ENCODE data around the gene SUPT6H.

DNA sequence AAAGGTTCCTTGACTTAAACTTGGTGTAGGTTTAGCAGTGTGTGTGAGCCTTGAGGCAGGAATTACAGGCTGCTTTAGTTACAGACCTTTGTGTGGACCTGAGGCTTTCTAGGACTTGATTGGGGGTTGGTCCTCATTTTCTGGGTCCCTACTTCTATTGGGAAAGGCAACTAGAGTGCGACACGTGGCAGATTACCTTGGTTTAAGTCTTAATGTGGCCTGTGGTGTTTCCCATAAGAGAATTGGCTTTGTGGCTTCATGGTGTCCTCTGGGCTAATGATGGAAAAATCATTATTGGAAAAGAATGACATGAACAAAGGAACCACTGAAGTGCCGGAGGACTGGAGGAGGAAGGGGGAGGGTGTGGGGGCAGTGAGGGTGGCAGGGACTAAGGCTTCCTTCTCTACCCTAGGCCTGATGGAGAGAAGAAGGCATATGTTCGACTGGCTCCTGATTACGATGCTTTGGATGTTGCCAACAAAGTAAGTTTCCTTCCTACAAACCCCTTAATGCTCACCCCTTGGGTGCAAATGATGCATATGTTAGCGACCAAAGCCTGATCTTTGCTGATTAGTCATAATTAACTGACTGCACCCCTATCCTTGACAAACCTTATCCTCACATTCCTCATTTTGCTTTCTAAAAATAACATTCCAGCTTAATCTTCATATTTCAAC, 61.3 kb downstream of the SUPT6H start:
- TF ChIP-seq, protein P1, sequence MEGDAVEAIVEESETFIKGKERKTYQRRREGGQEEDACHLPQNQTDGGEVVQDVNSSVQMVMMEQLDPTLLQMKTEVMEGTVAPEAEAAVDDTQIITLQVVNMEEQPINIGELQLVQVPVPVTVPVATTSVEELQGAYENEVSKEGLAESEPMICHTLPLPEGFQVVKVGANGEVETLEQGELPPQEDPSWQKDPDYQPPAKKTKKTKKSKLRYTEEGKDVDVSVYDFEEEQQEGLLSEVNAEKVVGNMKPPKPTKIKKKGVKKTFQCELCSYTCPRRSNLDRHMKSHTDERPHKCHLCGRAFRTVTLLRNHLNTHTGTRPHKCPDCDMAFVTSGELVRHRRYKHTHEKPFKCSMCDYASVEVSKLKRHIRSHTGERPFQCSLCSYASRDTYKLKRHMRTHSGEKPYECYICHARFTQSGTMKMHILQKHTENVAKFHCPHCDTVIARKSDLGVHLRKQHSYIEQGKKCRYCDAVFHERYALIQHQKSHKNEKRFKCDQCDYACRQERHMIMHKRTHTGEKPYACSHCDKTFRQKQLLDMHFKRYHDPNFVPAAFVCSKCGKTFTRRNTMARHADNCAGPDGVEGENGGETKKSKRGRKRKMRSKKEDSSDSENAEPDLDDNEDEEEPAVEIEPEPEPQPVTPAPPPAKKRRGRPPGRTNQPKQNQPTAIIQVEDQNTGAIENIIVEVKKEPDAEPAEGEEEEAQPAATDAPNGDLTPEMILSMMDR (IDR thresholded peaks at IDR 0.05), result no peak
- TF ChIP-seq POLR2A (IDR thresholded peaks at IDR 0.05), result no peak
- TF ChIP-seq EP300 (IDR thresholded peaks at IDR 0.05), result no peak
- TF ChIP-seq POLR2AphosphoS5 (IDR thresholded peaks at IDR 0.05), result no peak

Data from stomach (tissue), 4 donors.